Neutrophil (primary cell): ENCODE measurements around the gene CBX6.
A peak's percentile ranks its signal among the peaks of the same experiment; 100 is the strongest.

ENCODE experiments used
- H3K27ac ChIP-seq: fragments of 200-600 bp; sonication (generic); 2 replicates; pipeline ENCODE4 v1.5.1; 2016; ENCODE audit warnings: mild to moderate bottlenecking, moderate library complexity
- H3K27me3 ChIP-seq: fragments of 200-600 bp; sonication (generic); 2 replicates; pipeline ENCODE4 v1.6.0; 2016; ENCODE audit warnings: mild to moderate bottlenecking
- H3K36me3 ChIP-seq: fragments of 200-600 bp; sonication (generic); 2 replicates; pipeline ENCODE4 v1.5.1; 2017
- H3K4me1 ChIP-seq, 2 experiments: fragments of 200-600 bp in 1 of 2; sonication (generic) in 1 of 2; 1 replicate in 1 of 2; 2 replicates in 1 of 2; pipeline versions ENCODE4 v1.5.1 to v1.6.1; 2013 to 2016; ENCODE audit warnings: low read depth in 1 of 2, low read length in 1 of 2, mild to moderate bottlenecking in 1 of 2, moderate library complexity in 1 of 2; ENCODE audit not compliant: control insufficient read depth in 1 of 2, insufficient read depth in 1 of 2
- H3K4me3 ChIP-seq, 2 experiments: fragments of 200-600 bp in 1 of 2; sonication (generic) in 1 of 2; 1 replicate in 1 of 2; 2 replicates in 1 of 2; pipeline ENCODE4 v1.5.1; 2013 to 2016; ENCODE audit warnings: low read depth in 1 of 2, low read length in 1 of 2, mild to moderate bottlenecking in 1 of 2, moderate library complexity in 1 of 2
- H3K9me3 ChIP-seq: fragments of 200-600 bp; sonication (generic); 2 replicates; pipeline ENCODE4 v1.5.1; 2016
- CTCF ChIP-seq: fragments of 200-600 bp; sonication (generic); IDR thresholded peaks from 2 replicates; pipeline ENCODE4 v1.5.1; 2016; ENCODE audit warnings: antibody characterized with exemption

Gene CBX6

GRCh38 chr22:38866024-38866398 lies 6.0 kb downstream of the CBX6 start:
- Histone ChIP-seq H3K36me3 (peaks cover 56% of the 10 kb centered on the region), H3K27me3 (no peaks in the 10 kb centered on the region), H3K27ac (no peak overlapping the region), H3K4me1 (peaks cover 20 to 26% of the 10 kb centered on the region in 2 experiments), H3K4me3 (no peak overlapping the region), H3K9me3 (no peaks in the 10 kb centered on the region)
- TF ChIP-seq CTCF, result no peak

- H3K36me3 ChIP-seq, result peaks cover 56% of the 10 kb centered on the region
- no peak overlapping the region for H3K27ac ChIP-seq
- no peaks in the 10 kb centered on the region for H3K27me3 ChIP-seq
- no peak for TF ChIP-seq CTCF
- H3K4me1 ChIP-seq, result peaks cover 14 to 20% of the 10 kb centered on the region in 2 experiments
- no peak overlapping the region for H3K4me3 ChIP-seq
- no peaks in the 10 kb centered on the region for H3K9me3 ChIP-seq
Observed at GRCh38 chr22:38865201-38866023, 6.6 kb downstream of the CBX6 start.

DNA sequence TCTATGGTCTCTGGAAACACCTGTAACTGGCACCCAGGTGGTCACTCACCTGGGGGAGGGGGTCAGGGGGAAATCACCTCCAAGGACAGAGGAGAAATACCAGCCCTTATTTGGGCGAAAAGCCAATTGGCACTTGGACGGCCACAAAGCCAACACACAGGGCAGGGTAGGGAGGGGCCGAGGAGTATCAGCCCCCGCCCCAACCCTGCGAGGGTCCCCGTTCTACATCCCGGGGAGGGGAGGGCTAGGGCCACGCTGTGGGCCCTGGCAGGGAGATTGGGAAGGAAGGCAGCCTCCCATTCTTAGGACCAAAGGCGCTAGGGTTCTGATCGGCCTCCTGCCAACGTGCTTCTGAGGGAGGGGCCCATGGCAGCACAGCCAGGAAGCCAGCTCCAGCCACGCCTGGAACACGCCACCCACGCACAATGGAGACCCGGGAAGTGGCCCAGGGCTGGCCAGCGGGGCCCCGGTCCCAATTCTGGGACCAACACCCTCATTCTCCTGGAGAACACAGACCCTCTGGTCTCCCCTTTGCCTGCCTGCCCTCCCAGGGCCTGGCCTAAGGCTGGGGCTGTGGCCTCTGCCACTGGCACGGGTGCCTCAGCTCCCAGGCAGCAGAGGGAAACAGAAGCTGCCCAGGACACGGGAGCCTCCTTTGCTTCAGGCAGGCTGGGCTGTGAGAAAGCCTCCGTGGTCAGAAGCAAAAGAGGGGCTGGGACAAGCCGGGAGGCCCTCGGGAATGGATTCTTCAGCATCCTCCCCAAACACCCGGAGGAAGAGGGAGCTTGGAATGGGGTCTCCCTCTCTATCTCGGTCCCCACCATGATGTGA lies 7.4 kb downstream of the CBX6 start:
- H3K4me3 ChIP-seq, result no peak overlapping the region
- peaks cover 52% of the 10 kb centered on the region for H3K36me3 ChIP-seq
- peaks cover 7 to 12% of the 10 kb centered on the region in 2 experiments for H3K4me1 ChIP-seq
- TF ChIP-seq CTCF, result no peak
- H3K9me3 ChIP-seq, result no peaks in the 10 kb centered on the region
- H3K27ac ChIP-seq, result no peak overlapping the region
- no peaks in the 10 kb centered on the region for H3K27me3 ChIP-seq

GRCh38 chr22:38863531-38864131 lies 8.4 kb downstream of the CBX6 start:
- TF ChIP-seq CTCF, result no peak
- H3K27ac ChIP-seq, result no peak overlapping the region
- H3K4me3 ChIP-seq, result no peak overlapping the region
- no peaks in the 10 kb centered on the region for H3K9me3 ChIP-seq
- H3K27me3 ChIP-seq, result no peaks in the 10 kb centered on the region
- H3K36me3 ChIP-seq, result peaks cover 48% of the 10 kb centered on the region
- peaks cover 4% of the 10 kb centered on the region in 2 experiments for H3K4me1 ChIP-seq

- H3K9me3 ChIP-seq, result no peaks in the 10 kb centered on the region
- H3K27ac ChIP-seq, result peak overlapping the region; percentile 17
- H3K4me1 ChIP-seq, result peaks cover 4% of the 10 kb centered on the region in 2 experiments
- H3K36me3 ChIP-seq, result peaks cover 39% of the 10 kb centered on the region
- H3K4me3 ChIP-seq, result no peak overlapping the region
- no peak for TF ChIP-seq CTCF
- H3K27me3 ChIP-seq, result no peaks in the 10 kb centered on the region
Observed at GRCh38 chr22:38862375-38863329, 9.4 kb downstream of the CBX6 start.
